Stimulated activated memory B cell treated with anti-CD40 and anti-IgM and Interleukin-4, amounts not matched to agents 10 μg/mL and 1 μg/mL and 100 μg/mL, for 72 hours (primary cell): ENCODE data around the gene C1QTNF6.
"Not testable (repeated sequence)": the region's sequence is repeated elsewhere in the genome, so short reads cannot be mapped to it uniquely, and the experiment has no call there.

Experiments
- ATAC-seq: fragments of 150-1000 bp; cut with Tn5 transposase; 2 replicates; pipeline ENCODE4 v1.10.0; 2021
- H3K27ac Mint-ChIP-seq: one replicate; pipeline ENCODE4 v1.8.0; 2022; ENCODE audit warnings: mild to moderate bottlenecking, mixed read lengths
- H3K27me3 Mint-ChIP-seq: one replicate; pipeline ENCODE4 v1.8.0; 2022; ENCODE audit warnings: mixed read lengths
- H3K36me3 Mint-ChIP-seq: one replicate; pipeline ENCODE4 v1.8.0; 2022; ENCODE audit warnings: mixed read lengths
- H3K4me1 Mint-ChIP-seq: one replicate; pipeline ENCODE4 v1.8.0; 2022; ENCODE audit warnings: mixed read lengths
- H3K4me3 Mint-ChIP-seq: one replicate; pipeline ENCODE4 v1.8.0; 2022; ENCODE audit warnings: mild to moderate bottlenecking, moderate library complexity, mixed read lengths
- H3K9me3 Mint-ChIP-seq: one replicate; pipeline ENCODE4 v1.8.0; 2022; ENCODE audit warnings: mixed read lengths

The C1QTNF6 gene

DNA sequence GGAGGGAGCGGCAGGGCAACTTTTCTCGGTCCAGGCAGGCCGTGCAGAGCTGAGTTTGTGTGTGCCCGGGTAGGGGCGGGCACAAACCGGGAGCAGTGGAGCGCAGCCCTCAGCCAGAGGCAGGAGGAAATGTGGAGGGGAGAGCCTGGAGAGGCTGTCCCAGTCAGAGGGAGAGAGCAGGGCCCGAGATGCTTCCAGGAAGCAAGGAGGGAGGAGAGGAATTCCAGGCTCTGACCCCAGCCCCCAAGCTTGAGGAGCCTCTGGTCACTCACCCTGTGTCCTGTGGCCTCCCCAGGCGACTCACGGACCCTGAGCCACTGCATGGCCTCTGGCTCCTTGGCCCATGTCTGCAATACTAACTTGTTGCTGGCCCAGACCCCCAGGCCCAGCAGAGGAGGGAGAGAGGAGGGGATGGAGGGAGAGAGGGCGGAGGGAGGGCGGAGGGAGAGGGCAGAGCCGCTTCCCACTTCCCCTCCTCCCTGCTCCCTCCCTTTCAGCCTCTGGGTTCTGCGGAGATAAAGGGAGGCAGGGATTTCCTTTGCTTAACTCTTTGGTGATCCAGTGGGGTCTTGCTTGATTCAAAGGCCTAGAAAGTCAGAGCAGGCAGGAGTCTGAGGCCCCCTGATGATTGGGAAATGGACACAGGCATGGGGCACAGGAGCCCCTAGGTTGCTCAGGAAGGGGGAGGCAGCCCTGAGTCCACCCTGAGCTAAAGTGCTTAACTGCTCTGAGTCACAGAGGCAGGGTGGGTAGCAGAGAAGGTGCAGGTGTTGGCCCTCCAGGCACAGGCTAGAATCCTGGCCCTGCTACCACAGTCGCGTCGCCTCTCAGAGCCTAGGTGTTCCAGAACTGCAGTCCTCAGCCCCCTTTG is at the start of gene C1QTNF6:
C1QTNF6 (minus strand) TSS at position 357 of the 871 bp plus-strand sequence; CDS start at position 323, 34 bp downstream.
- no peaks in the 10 kb centered on the region for H3K9me3 Mint-ChIP-seq
- peaks cover 6% of the 10 kb centered on the region for H3K36me3 Mint-ChIP-seq
- H3K27ac Mint-ChIP-seq = no peak within 1 kb of the TSS
- H3K4me3 Mint-ChIP-seq = no peak within 1 kb of the TSS
- H3K27me3 Mint-ChIP-seq = peaks cover 20% of the 10 kb centered on the region
- peaks cover 30% of the 10 kb centered on the region for H3K4me1 Mint-ChIP-seq
- ATAC-seq = no peak

DNA sequence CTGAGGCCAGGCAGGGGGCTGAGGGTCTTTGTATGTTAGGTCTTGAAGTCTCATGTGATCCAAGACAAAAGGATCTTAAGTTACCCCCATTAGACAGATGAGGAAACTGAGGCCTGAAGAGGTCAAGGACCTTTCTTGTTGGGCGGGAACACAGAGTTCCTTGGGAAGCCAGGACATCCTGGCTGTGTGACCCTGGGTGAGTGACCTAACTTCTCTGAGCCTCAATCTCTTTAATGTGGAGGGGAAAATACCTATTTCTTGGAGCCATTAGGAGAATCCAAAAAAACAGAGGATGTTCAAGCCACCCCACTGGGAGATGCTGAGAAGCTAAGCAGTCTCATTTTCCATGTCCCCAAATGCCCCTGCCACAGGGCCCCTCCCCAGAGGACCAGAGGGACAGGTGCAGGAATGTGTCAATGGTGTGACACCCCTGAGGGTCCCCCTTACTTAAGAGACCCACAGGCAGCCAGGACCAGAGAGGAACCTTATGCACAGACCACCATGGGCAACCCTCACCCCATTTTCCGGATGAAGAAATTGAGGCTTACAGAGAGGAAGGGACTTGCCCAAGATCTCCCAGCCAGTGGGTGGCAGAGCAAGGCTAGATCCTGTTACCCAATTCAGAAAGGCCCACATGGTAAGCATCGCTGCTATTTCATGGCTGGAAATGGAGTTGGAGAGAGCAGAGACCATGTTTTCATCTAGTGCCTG is 48.0 kb upstream of the C1QTNF6 start:
- Mint-ChIP-seq H3K4me3 (peak overlapping the region; percentile 64), H3K27me3 (no peaks in the 10 kb centered on the region), H3K4me1 (peaks cover 100% of the 10 kb centered on the region), H3K27ac (peak overlapping the region; percentile 91), H3K36me3 (peaks cover 73% of the 10 kb centered on the region), H3K9me3 (no peaks in the 10 kb centered on the region)
- ATAC-seq = no peak

DNA sequence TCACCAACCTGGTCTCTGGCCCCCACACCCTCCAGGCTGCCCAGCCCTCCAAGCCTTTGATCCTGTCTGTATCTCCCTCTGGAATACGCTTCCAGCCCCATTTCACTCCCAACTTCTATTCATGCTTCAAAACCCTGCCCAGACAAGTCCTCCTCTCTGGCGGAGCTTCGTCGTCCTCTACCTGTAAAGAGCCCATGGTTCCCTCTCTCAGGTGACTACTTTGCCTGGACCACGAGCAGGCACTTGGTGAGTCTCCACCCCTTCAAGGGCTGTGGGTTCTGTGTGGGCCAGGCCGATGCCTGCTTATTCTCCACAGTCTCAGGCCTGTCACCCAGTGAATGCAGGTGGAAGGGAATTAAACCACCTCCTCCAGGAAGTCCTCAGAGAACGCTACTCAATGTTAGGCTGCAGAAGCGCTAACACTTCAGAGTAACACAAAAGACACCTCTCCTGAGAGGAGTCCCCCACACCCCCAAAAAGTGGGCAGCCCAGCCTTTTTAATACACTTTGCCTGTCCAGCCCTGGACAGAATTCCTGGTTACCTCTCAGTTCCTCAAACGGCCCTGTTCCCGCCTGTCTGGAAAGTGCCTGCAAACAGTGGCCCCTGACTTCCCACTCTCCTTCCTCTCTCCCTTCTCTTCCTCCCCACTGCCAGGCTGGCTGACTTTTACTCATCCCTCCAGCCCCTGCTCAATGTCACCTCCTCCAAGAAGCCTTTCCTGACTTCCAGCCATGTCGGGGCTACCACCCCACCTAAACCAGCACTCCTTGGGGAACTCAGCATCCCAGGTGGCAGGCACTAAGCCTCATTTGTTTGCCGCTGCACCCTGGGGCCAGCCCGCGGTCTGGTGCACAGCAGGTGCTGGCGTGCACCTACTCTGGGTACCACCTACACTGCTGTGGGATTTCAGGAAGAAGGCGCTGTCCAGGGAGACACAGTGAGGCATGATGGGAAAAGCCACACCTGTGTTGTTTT is 47.0 kb upstream of the C1QTNF6 start:
- Mint-ChIP-seq H3K27ac (peak overlapping the region; percentile 91), H3K9me3 (no peaks in the 10 kb centered on the region), H3K4me1 (peaks cover 100% of the 10 kb centered on the region), H3K4me3 (peak overlapping the region; percentile 64), H3K36me3 (peaks cover 70% of the 10 kb centered on the region), H3K27me3 (no peaks in the 10 kb centered on the region)
- ATAC-seq = no peak

DNA sequence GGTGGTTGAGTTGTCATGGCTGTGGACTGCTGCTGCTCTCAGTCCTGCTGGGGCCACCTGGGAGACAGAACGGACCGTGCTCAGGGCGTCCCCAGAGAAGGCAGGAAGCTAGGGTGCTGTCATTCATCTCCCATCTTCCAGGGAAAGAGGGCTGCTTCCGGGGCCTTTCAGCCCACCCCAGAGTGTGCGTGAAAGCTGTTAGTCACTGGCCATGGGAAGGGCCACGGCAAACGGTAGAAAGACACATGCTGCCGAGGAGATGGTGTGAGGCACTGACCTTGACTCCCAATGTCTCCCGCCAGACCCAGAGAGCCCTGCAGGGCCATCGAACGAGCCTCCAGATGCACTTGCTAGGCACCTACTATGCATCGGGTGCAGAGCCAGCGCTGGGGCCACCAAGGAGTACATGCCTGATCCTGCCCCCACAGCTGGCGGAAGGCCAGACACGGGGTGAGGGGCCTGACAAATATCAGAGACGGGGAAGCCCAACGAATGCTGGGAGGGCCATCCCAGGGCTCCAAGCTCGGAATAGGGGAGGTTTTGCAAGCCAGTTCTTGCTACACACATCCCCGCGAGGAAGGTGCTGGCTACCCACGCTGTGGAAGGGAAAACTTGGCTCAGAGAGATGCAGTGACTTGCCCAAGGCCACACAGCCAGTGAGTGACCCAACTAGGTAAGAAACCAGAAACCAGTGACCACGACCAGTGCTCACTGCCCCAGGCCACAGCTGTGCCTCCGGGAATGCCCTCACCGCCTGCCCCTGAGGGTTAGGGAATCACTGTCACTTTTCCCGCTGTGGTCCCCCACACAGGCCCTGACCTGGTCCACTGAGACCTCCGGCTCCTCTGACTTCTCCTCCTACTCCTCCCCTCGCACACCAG is 45.9 kb upstream of the C1QTNF6 start:
- Mint-ChIP-seq H3K36me3 (peaks cover 73% of the 10 kb centered on the region), H3K9me3 (no peaks in the 10 kb centered on the region), H3K27ac (peak overlapping the region; percentile 91), H3K4me3 (peak overlapping the region; percentile 18), H3K27me3 (no peaks in the 10 kb centered on the region), H3K4me1 (peaks cover 100% of the 10 kb centered on the region)
- no peak for ATAC-seq

DNA sequence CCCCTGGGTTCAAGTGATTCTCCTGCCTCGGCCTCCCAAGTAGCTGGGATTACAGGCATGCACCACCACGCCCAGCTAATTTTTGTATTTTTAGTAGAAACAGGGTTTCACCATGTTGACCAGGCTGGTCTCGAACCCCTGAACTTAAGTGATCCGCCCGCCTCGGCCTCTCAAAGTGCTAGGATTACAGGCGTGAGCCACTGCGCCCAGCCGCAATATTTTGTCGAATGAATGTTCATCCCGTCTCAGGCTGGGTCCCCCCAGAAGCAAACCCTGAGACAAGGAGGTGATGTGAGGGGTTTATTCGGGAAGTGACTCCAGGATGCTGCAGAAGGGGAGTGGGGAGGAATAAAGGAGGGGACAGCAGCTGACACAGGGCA is 45.3 kb upstream of the C1QTNF6 start:
- not testable (repeated sequence) for H3K4me3 Mint-ChIP-seq, H3K27me3 Mint-ChIP-seq, ATAC-seq, H3K9me3 Mint-ChIP-seq
- Mint-ChIP-seq H3K27ac (peak overlapping the region; percentile 91), H3K36me3 (peaks cover 69% of the 10 kb centered on the region), H3K4me1 (peaks cover 100% of the 10 kb centered on the region)

DNA sequence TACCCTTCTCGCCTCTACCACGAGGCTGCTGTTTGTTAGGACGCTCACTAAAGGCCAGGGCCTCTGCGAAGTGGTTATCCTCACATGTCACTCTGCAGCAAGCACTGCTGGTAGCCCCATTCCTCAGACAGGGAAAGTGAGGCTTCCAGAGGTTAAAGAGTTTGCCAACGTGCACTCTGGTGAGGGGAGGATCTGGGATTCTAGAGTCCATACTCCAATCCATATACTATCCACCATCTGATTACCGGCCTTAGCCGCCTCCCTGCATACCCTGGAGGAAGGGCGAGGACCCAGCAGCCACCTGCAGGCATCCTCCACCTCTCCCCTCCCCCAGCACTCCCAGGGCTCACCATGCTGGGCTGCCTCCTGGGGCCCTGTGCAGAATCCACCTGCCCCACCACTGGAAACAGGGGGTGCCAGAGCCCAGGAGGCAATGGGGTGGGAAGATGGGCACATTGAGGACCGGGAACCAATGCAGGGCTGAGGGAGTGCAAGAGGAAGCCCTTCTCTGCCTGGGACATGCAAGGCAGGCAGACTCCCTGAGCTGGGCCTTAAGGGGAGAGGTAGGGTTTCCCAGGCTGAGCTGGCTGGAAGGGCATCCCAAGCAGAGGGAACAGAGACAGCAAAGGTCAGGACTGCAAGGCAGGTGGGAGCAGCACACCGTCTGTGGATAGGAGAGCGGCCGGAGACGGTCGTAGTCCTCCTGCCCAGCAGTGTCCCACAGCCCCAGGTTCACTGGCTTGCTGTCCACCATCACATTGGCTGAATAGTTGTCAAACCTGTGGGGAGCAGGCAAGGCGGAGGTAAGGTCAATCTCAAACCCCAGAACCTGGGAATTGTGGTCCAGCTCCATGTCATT is 44.3 kb upstream of the C1QTNF6 start:
- no peak for ATAC-seq
- H3K4me3 Mint-ChIP-seq = no peak overlapping the region
- peak overlapping the region; percentile 97 for H3K27ac Mint-ChIP-seq
- H3K27me3 Mint-ChIP-seq = no peaks in the 10 kb centered on the region
- peaks cover 98% of the 10 kb centered on the region for H3K4me1 Mint-ChIP-seq
- no peaks in the 10 kb centered on the region for H3K9me3 Mint-ChIP-seq
- H3K36me3 Mint-ChIP-seq = peaks cover 65% of the 10 kb centered on the region

DNA sequence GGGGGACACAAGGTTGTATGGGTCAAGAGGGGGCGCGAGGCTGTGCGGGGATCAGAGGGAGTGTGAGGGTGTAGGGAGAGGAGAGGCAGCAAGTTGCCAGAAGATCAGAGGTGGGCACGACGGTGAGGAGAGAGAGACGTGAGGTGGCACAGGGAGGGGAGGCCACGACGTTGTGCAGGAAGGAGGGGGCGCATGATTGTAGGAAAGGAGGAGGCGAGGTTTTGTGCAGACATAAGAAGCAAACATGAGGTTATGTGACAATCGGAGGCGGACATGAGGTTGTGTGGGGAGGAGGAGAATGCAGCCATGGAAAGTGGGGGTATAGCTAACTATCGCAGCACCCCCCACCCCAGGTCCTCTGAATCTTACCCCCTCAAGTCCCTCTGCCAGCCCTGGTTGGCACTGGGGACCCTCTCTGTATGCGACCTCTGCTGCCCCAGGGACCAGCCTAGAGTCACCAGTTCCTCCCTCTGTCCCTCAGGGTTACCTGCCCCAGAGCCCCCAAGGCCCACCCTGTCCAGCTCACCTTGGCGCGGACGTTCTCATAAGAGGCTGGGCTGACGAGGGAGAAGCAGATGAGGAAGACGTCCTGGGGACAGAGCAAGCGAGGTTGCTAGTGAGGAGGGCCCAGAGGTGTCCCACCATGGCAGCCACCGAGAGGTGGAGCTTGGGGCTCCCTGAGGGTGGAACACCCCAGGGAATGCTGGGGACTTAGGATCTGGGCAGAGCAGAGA is 43.5 kb upstream of the C1QTNF6 start:
- Mint-ChIP-seq H3K4me3 (peak overlapping the region; percentile 14), H3K27me3 (no peaks in the 10 kb centered on the region), H3K4me1 (peaks cover 92% of the 10 kb centered on the region), H3K27ac (peak overlapping the region; percentile 97), H3K36me3 (peaks cover 59% of the 10 kb centered on the region), H3K9me3 (no peaks in the 10 kb centered on the region)
- ATAC-seq = no peak

DNA sequence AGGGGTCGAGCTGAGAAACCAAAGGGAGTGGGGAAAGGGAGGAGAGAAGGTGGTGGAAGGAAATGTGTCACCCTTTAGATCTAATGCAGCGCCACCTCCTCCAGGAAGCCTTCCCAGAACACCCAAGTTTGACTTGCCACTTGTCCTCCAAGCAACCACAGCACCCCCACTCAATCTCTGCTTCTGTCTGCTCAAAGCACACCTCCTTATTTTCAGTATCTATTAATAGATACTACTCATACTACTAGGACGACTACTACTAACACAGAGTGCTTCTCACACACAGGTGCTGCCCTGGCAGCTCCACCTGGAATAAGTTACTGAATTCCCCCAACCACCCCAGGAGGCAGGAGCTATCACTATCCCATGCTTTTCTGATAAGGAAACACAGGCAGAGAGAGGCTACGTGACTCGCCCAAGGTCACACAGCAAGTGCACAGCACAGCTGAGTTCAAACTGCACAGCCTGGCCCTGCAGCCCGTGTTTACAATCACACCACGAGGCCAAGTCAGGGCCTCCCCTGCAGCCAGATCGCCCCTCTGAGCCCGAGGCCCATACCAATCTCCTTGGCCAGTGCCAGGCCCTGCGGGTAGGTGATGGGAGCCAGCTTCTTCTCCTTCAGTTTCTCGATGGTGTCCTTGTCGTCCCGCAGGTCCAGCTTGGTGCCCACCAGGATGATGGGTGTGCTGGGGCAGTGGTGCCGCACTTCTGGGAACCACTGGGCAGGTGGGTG is 42.8 kb upstream of the C1QTNF6 start:
- H3K9me3 Mint-ChIP-seq = no peaks in the 10 kb centered on the region
- no peaks in the 10 kb centered on the region for H3K27me3 Mint-ChIP-seq
- peak; percentile 65 for ATAC-seq

DNA sequence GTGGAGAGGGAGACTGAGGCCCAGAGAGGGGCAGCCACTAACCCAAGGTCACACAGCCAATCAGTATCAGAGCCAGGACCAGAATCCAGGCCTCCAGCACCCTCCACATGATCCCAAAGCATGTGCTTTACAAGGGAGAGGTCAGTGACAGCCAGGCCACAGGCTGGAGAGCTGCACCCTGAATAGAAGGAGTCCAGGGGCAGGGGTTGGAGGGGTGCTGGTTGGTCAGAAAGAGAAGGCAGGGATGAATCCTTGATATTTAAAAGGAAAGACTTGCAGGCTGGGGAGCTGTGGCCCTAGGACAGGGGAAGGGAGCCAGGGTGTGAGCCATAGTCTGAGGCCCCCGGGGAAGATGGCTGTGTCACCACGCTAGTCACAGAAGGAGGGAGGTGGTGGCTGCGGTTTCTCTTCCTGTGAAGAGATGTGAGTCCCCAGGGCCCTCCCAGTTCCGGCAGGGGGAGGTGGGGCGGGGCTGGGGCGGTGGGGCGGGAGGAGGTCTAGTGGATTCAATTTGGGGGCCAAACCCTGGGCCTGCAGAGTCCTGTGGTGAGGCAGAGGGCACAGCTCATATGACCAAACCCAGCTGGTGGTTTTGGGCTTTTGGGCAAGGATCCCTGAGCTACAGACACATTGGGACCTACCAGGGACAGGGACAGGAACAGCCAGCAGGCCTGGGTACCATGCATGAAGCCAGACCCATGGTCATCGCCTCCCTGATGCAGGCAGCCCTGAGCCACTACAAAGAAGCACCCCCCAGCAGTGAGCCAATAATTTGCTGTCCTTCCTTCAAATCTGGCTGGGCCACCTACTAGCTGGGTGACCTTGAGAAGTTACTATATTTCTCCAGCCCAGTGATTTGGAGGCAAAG is 42.0 kb upstream of the C1QTNF6 start:
- Mint-ChIP-seq H3K27ac (peak overlapping the region; percentile 97), H3K4me1 (peaks cover 92% of the 10 kb centered on the region), H3K4me3 (peak overlapping the region; percentile 61), H3K36me3 (peaks cover 60% of the 10 kb centered on the region), H3K27me3 (no peaks in the 10 kb centered on the region), H3K9me3 (no peaks in the 10 kb centered on the region)
- peak; percentile 90 for ATAC-seq

More for the DNA sequence above, 42.8 kb upstream of the C1QTNF6 start:
- peaks cover 92% of the 10 kb centered on the region for H3K4me1 Mint-ChIP-seq
- peak overlapping the region; percentile 97 for H3K27ac Mint-ChIP-seq
- H3K4me3 Mint-ChIP-seq = peak overlapping the region; percentile 61
- H3K36me3 Mint-ChIP-seq = peaks cover 59% of the 10 kb centered on the region

DNA sequence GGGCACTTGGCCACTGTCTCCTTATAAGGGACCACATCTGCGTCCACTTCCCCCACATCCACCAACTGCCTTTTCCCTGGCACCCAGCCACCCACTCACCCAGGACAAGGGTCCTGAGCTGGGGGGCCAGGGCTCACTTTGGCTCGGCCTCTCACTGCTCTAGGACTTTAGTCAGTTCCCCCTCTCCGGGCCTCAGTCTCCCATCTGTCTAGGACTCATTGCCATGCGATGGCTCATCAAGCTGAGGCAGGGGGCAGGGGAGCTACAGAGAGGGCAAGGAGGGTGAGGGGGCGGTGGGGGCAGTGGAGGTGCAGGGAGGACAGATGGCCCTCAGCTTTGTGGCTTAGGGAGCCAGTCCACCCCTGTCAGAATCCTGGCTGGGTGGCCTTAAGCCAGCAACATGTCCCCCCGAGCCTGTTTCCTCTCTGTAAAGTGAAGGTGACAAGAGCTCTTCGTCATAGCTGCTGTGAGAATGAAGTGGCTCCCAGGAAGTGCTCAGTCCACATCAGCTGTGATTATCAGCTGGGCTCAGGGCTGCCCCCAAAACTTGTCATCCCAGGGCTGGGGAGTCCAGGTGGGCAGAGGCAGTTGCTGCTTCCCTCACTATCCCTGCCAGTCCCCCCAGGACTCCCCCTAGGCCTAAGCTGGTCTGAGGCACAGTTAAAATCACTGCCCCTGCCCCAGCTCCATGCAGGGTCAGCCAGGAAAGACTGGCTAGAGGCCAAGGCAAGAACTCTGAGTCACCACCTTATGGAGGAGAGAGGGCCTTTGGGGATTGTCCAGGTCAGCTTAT is 41.2 kb upstream of the C1QTNF6 start:
- Mint-ChIP-seq H3K4me1 (peaks cover 92% of the 10 kb centered on the region), H3K27ac (peak overlapping the region; percentile 97), H3K36me3 (peaks cover 60% of the 10 kb centered on the region), H3K27me3 (no peaks in the 10 kb centered on the region), H3K9me3 (no peaks in the 10 kb centered on the region), H3K4me3 (peak overlapping the region; percentile 55)
- peak; percentile 4 for ATAC-seq
